ENCODE results near the gene CA11. TPM values are rescaled to one million over a fixed set of nuclear protein-coding genes. Genes with fewer than 3 reads are reported as not detected.

Gene CA11
- total RNA-seq, 1 donor from 2014 or later, result not detected

- Histone ChIP-seq H3K27me3 (no peaks in the 10 kb centered on the region), H3K4me3 (no peak overlapping the region), H3K9me3 (no peaks in the 10 kb centered on the region), H3K27ac (no peak overlapping the region), H3K36me3 (no peaks in the 10 kb centered on the region), H3K4me1 (peaks cover 0 to 2% of the 10 kb centered on the region in 2 donors)
- DNase-seq (ENCODE audit: low spot score in 2 of 2), result no peak
- intact Hi-C loops (cut with DNase I), result no loop called here
- no peak for TF ChIP-seq CTCF (IDR thresholded peaks at IDR 0.05)
Observed at GRCh38 chr19:48676887-48677286, 30.9 kb upstream of the CA11 start.

GRCh38 chr19:48676487-48676886 is 30.5 kb upstream of the CA11 start:
- no peak for TF ChIP-seq CTCF (IDR thresholded peaks at IDR 0.05)
- H3K4me3 ChIP-seq, result no peak overlapping the region
- no peaks in the 10 kb centered on the region for H3K9me3 ChIP-seq
- DNase-seq (ENCODE audit: low spot score in 2 of 2), result no peak
- intact Hi-C loops (cut with DNase I), result no loop called here
- no peaks in the 10 kb centered on the region for H3K36me3 ChIP-seq
- H3K27me3 ChIP-seq, result no peaks in the 10 kb centered on the region
- H3K27ac ChIP-seq, result no peak overlapping the region
- H3K4me1 ChIP-seq, result peaks cover 0 to 2% of the 10 kb centered on the region in 2 donors

GRCh38 chr19:48674921-48675824 is 29.2 kb upstream of the CA11 start:
- Histone ChIP-seq H3K27ac (no peak overlapping the region), H3K4me1 (peaks cover 0 to 2% of the 10 kb centered on the region in 2 donors), H3K4me3 (no peak overlapping the region), H3K27me3 (no peaks in the 10 kb centered on the region), H3K9me3 (no peaks in the 10 kb centered on the region), H3K36me3 (no peaks in the 10 kb centered on the region)
- peak; percentile 84 to 89 (median 86) for TF ChIP-seq CTCF (IDR thresholded peaks at IDR 0.05)
- intact Hi-C loops (cut with DNase I), result loop anchor here (1.0 to 2.0 kb wide), 3 partner anchors 29 to 64 kb away; partner anchors contain the start of gene CA11
- DNase-seq (ENCODE audit: low spot score in 2 of 2), result peak; percentile 20 to 90

DNA sequence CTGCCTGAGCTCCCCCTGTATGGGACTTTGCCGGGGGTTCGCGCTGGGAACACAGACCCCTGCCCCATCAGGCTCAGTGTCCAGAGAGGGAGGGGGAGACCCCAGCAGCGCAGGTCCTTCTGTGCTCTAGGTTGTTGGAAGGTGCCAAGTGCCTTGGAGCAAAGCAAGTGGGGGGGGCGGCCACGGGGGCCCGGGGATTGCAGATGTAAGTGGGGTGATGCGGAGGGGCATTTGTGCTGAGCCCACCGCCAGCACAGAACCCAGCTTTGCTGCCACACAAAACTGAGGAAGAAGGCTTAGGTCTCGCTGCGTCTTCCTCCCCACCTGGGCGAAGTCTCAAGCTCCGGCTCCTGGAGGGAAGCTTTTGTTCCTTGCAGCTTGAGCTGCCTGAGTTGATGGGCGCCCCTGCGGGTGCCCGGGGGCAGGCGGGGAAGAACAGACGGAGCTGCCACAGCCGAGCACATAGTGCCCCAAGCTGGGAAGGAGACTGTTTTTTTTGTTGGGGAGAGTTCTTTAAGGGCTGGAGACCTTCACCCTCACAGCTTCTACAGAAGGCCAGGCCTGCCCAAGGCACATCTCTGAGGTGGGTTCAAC is 28.3 kb upstream of the CA11 start:
- H3K9me3 ChIP-seq, result no peaks in the 10 kb centered on the region
- peaks cover 0 to 2% of the 10 kb centered on the region in 2 donors for H3K4me1 ChIP-seq
- no peak overlapping the region for H3K4me3 ChIP-seq
- H3K27me3 ChIP-seq, result no peaks in the 10 kb centered on the region
- no peak for TF ChIP-seq CTCF (IDR thresholded peaks at IDR 0.05)
- no peak overlapping the region for H3K27ac ChIP-seq
- DNase-seq (ENCODE audit: low spot score in 2 of 2), result no peak
- intact Hi-C loops (cut with DNase I), result loop anchor here (2.0 kb wide), 2 partner anchors 40 to 64 kb away; no protein-coding TSS in a partner anchor
- no peaks in the 10 kb centered on the region for H3K36me3 ChIP-seq

GRCh38 chr19:48673436-48674100 is 27.6 kb upstream of the CA11 start:
- H3K36me3 ChIP-seq, result no peaks in the 10 kb centered on the region
- H3K4me3 ChIP-seq, result no peak overlapping the region
- no peak overlapping the region for H3K27ac ChIP-seq
- no peaks in the 10 kb centered on the region for H3K9me3 ChIP-seq
- peaks cover 0 to 2% of the 10 kb centered on the region in 2 donors for H3K4me1 ChIP-seq
- no peak for TF ChIP-seq CTCF (IDR thresholded peaks at IDR 0.05)
- intact Hi-C loops (cut with DNase I), result loop anchor here (2.0 kb wide), 2 partner anchors 41 to 65 kb away; no protein-coding TSS in a partner anchor
- DNase-seq (ENCODE audit: low spot score in 2 of 2), result no peak
- no peaks in the 10 kb centered on the region for H3K27me3 ChIP-seq
